HCT116 (cell line): ENCODE measurements around the gene ABRACL.

ENCODE experiments used
- EGR1 ChIP-seq: IDR thresholded peaks from 2 replicates; pipeline ENCODE4 v1.6.1; 2012; ENCODE audit warnings: low read depth
- EZH2 ChIP-seq: fragments of 200-600 bp; sonication (generic); IDR thresholded peaks from 2 replicates; pipeline ENCODE4 v1.6.1; 2017; ENCODE audit warnings: antibody characterized with exemption, mixed run types
- EZH2phosphoT487 ChIP-seq: fragments of 200-600 bp; IDR thresholded peaks from 2 replicates; pipeline ENCODE4 v1.6.1; 2018; ENCODE audit warnings: antibody characterized with exemption, borderline replicate concordance
- JUND ChIP-seq: IDR thresholded peaks from 2 replicates; pipeline ENCODE4 v1.6.1; 2012
- POLR2A ChIP-seq: IDR thresholded peaks from 2 replicates; pipeline ENCODE4 v1.7.0; 2011; ENCODE audit warnings: borderline replicate concordance; ENCODE audit not compliant: insufficient read depth, insufficient read length; ENCODE audit errors: extremely low read depth
- RAD21 ChIP-seq: IDR thresholded peaks from 2 replicates; pipeline ENCODE4 v1.6.1; 2012; ENCODE audit warnings: low read depth, mild to moderate bottlenecking
- TF ChIP-seq, protein P1 (sequence below), 3 experiments: fragments of 200-600 bp in 1 of 3; sonication (generic) in 1 of 3; IDR thresholded peaks in 2 of 3; conservative IDR thresholded peaks in 1 of 3; 2 replicates each; pipeline ENCODE4 v1.5.1; 2012 to 2017; ENCODE audit warnings: low read depth in 2 of 3, low read length in 2 of 3, antibody characterized with exemption in 1 of 3, borderline replicate concordance in 1 of 3, control low read depth in 1 of 3, mild to moderate bottlenecking in 1 of 3, mixed read lengths in 1 of 3, mixed run types in 1 of 3, moderate library complexity in 1 of 3; ENCODE audit not compliant: insufficient read depth in 1 of 3
- TF ChIP-seq, protein P2 (sequence below): IDR thresholded peaks from 2 replicates; pipeline ENCODE4 v1.6.1; 2011; ENCODE audit warnings: mild to moderate bottlenecking, low read length, moderate library complexity; ENCODE audit not compliant: insufficient replicate concordance; ENCODE audit errors: extremely low read depth
- TF ChIP-seq, protein P3 (sequence below): IDR thresholded peaks from 2 replicates; pipeline ENCODE4 v1.6.1; 2012

DNA sequence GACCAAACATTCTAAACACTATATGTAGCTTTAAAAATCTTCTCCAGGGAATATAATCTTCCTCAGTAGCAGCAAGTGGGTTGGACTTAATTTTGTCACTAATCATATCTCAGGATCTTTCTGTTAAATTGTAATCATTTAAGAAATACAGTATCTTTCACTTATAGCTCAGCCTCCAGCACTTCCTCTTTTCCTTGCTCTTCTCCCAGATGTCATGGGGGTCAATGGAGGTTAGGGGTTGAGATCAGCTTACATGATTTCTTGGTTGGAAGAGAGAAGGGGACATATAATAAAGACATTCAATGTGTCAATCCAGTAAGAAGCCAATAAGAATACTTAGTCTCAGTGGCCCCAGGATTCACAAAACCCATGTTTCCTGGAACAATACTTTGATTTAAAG lies 24.8 kb upstream of the ABRACL start:
- TF ChIP-seq POLR2A (no peak), JUND (no peak), RAD21 (no peak), EZH2 (no peak), EGR1 (no peak), EZH2phosphoT487 (no peak)
- TF ChIP-seq, protein P1, sequence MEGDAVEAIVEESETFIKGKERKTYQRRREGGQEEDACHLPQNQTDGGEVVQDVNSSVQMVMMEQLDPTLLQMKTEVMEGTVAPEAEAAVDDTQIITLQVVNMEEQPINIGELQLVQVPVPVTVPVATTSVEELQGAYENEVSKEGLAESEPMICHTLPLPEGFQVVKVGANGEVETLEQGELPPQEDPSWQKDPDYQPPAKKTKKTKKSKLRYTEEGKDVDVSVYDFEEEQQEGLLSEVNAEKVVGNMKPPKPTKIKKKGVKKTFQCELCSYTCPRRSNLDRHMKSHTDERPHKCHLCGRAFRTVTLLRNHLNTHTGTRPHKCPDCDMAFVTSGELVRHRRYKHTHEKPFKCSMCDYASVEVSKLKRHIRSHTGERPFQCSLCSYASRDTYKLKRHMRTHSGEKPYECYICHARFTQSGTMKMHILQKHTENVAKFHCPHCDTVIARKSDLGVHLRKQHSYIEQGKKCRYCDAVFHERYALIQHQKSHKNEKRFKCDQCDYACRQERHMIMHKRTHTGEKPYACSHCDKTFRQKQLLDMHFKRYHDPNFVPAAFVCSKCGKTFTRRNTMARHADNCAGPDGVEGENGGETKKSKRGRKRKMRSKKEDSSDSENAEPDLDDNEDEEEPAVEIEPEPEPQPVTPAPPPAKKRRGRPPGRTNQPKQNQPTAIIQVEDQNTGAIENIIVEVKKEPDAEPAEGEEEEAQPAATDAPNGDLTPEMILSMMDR (IDR thresholded peaks at IDR 0.05 in 2 of 3, conservative IDR thresholded peaks at IDR 0.05 in 1 of 3; ENCODE audit: borderline replicate concordance in 1 of 3, insufficient read depth in 1 of 3, low read depth in 2 of 3, low read length in 2 of 3) = no peak
- TF ChIP-seq, protein P2, sequence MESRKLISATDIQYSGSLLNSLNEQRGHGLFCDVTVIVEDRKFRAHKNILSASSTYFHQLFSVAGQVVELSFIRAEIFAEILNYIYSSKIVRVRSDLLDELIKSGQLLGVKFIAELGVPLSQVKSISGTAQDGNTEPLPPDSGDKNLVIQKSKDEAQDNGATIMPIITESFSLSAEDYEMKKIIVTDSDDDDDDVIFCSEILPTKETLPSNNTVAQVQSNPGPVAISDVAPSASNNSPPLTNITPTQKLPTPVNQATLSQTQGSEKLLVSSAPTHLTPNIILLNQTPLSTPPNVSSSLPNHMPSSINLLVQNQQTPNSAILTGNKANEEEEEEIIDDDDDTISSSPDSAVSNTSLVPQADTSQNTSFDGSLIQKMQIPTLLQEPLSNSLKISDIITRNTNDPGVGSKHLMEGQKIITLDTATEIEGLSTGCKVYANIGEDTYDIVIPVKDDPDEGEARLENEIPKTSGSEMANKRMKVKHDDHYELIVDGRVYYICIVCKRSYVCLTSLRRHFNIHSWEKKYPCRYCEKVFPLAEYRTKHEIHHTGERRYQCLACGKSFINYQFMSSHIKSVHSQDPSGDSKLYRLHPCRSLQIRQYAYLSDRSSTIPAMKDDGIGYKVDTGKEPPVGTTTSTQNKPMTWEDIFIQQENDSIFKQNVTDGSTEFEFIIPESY = no peak
- TF ChIP-seq, protein P3, sequence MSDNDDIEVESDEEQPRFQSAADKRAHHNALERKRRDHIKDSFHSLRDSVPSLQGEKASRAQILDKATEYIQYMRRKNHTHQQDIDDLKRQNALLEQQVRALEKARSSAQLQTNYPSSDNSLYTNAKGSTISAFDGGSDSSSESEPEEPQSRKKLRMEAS = no peak
